Measurements from ENCODE around the gene LYPD6. TPM values are rescaled to one million over a fixed set of nuclear protein-coding genes. Genes with fewer than 3 reads are reported as not detected.

LYPD6 gene
- total and polyA plus RNA-seq, 5 donors, result 0.28 to 0.57 (median 0.48) TPM

DNA sequence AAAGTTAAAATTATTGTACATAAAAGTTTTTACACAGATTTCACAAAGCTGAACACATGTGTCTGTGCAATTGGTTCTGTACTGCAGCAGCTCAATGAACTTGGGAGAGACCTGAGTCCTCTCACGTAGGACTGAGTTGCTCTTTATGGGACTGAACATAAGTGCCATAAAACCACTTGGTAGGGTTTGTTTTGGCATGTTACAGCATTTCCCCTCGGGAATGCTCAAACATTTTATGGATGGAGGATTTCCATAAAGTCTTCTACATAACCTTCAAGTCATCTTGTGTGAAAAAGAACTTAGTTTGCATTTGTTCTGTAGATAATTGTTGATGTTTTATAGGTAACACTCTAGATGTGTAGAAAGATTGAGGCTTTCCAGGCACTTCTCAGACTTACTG, 15.9 kb downstream of the LYPD6 start:
- Histone ChIP-seq H3K4me3 (ENCODE audit: low read length) (no peak overlapping the region), H3K27me3 (ENCODE audit: control insufficient read depth, insufficient read depth) (no peaks in the 10 kb centered on the region), H3K9me3 (ENCODE audit: control insufficient read depth, low read length) (no peaks in the 10 kb centered on the region), H3K27ac (ENCODE audit: low read length) (no peak overlapping the region), H3K4me1 (ENCODE audit: control insufficient read depth, insufficient read depth, low read length) (no peaks in the 10 kb centered on the region)
- DNase-seq (no peak), ATAC-seq (no peak)
- intact Hi-C loops (cut with DNase I), result no loop called here
- WGBS, result 76% methylated on average over 2 of the region's 2 CpGs

- no peak for DNase-seq
- Histone ChIP-seq H3K4me3 (ENCODE audit: low read length) (no peak overlapping the region), H3K27me3 (ENCODE audit: control insufficient read depth, insufficient read depth) (no peaks in the 10 kb centered on the region), H3K9me3 (ENCODE audit: control insufficient read depth, low read length) (no peaks in the 10 kb centered on the region), H3K27ac (ENCODE audit: low read length) (no peak overlapping the region), H3K4me1 (ENCODE audit: control insufficient read depth, insufficient read depth, low read length) (no peaks in the 10 kb centered on the region)
- WGBS, result 94% methylated on average over 2 of the region's 2 CpGs
- no peak for ATAC-seq
- intact Hi-C loops (cut with DNase I), result no loop called here
Observed at GRCh38 chr2:149348291-149348690, 17.9 kb downstream of the LYPD6 start.

- no peaks in the 10 kb centered on the region for H3K4me1 ChIP-seq (ENCODE audit: control insufficient read depth, insufficient read depth, low read length)
- intact Hi-C loops (cut with DNase I), result no loop called here
- DNase-seq (no peak), ATAC-seq (no peak)
- no peak overlapping the region for H3K4me3 ChIP-seq (ENCODE audit: low read length)
- WGBS, result 79% methylated on average over 3 of the region's 3 CpGs
- no peaks in the 10 kb centered on the region for H3K9me3 ChIP-seq (ENCODE audit: control insufficient read depth, low read length)
- no peaks in the 10 kb centered on the region for H3K27me3 ChIP-seq (ENCODE audit: control insufficient read depth, insufficient read depth)
- no peak overlapping the region for H3K27ac ChIP-seq (ENCODE audit: low read length)
Observed at GRCh38 chr2:149353421-149353820, 23.0 kb downstream of the LYPD6 start.

DNA sequence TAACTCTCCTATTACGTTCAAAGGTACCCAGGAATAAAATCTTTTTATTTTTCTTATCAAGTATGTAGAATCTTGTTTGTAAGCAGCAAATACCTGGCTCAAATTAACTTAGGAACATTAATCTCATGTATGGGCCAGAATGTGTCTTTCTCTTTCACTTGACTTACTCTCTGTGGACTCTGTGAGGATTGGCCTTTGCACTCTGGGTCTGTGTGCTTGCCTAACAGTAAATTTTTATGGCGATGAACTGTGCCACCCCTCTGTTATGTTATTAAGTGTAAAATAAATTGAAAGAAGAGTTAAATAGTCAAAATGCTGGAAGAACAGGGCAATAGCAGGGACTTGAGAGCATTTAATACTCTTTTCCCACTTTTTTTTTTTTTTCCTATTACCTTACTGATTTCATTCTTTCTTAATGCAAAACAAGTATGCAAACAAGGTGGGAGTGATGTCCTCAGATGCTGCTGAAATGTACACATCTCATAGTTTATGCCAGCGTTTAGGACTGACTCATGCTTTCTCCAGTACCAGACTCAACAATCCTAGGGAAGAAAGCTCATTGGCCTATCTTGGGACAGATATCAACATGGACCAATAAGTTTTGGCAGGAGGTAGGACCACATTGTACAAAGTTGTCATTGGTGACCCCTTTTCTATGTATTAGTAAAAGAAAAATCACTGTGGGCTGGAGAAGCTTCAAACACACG, 25.5 kb downstream of the LYPD6 start:
- H3K4me3 ChIP-seq (ENCODE audit: low read length), result no peak overlapping the region
- no peaks in the 10 kb centered on the region for H3K27me3 ChIP-seq (ENCODE audit: control insufficient read depth, insufficient read depth)
- H3K4me1 ChIP-seq (ENCODE audit: control insufficient read depth, insufficient read depth, low read length), result no peaks in the 10 kb centered on the region
- DNase-seq (no peak), ATAC-seq (no peak)
- intact Hi-C loops (cut with DNase I), result no loop called here
- 88% methylated on average over 4 of the region's 4 CpGs for WGBS
- no peaks in the 10 kb centered on the region for H3K9me3 ChIP-seq (ENCODE audit: control insufficient read depth, low read length)
- no peak overlapping the region for H3K27ac ChIP-seq (ENCODE audit: low read length)

- intact Hi-C loops (cut with DNase I), result no loop called here
- no peaks in the 10 kb centered on the region for H3K27me3 ChIP-seq (ENCODE audit: control insufficient read depth, insufficient read depth)
- no peak overlapping the region for H3K27ac ChIP-seq (ENCODE audit: low read length)
- DNase-seq, result no peak
- ATAC-seq, result no peak
- H3K9me3 ChIP-seq (ENCODE audit: control insufficient read depth, low read length), result no peaks in the 10 kb centered on the region
- H3K4me3 ChIP-seq (ENCODE audit: low read length), result no peak overlapping the region
- H3K4me1 ChIP-seq (ENCODE audit: control insufficient read depth, insufficient read depth, low read length), result no peaks in the 10 kb centered on the region
Observed at GRCh38 chr2:149357058-149357457, 26.7 kb downstream of the LYPD6 start.

GRCh38 chr2:149360106-149360505, 29.7 kb downstream of the LYPD6 start:
- intact Hi-C loops (cut with DNase I), result no loop called here
- Histone ChIP-seq H3K27me3 (ENCODE audit: control insufficient read depth, insufficient read depth) (no peaks in the 10 kb centered on the region), H3K4me1 (ENCODE audit: control insufficient read depth, insufficient read depth, low read length) (no peaks in the 10 kb centered on the region), H3K4me3 (ENCODE audit: low read length) (no peak overlapping the region), H3K9me3 (ENCODE audit: control insufficient read depth, low read length) (no peaks in the 10 kb centered on the region), H3K27ac (ENCODE audit: low read length) (no peak overlapping the region)
- DNase-seq (no peak), ATAC-seq (no peak)
- WGBS, result 54% methylated on average over 1 of the region's 1 CpG

DNA sequence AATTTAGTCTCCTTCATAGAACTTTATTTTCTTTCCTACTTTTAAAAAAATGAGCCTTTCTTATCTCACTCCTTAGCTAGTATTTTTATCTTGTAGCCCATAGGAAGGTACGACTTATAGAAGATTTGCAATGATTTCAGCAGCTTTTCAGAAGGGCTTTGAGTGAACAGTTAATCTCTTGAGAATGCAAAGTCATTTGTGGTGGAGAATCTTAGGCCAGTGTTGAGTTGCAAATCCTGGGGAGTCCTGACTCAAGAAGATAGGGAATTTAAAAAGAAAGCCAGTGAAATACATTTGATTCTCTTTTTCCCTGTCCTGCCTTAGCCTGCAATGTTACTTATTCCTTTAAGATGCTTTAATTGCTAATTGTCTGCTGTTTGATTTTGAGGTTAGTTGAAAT, 33.6 kb downstream of the LYPD6 start:
- Histone ChIP-seq H3K4me3 (ENCODE audit: low read length) (no peak overlapping the region), H3K9me3 (ENCODE audit: control insufficient read depth, low read length) (no peaks in the 10 kb centered on the region), H3K27me3 (ENCODE audit: control insufficient read depth, insufficient read depth) (no peaks in the 10 kb centered on the region), H3K27ac (ENCODE audit: low read length) (no peak overlapping the region), H3K4me1 (ENCODE audit: control insufficient read depth, insufficient read depth, low read length) (no peaks in the 10 kb centered on the region)
- DNase-seq, result no peak
- intact Hi-C loops (cut with DNase I), result no loop called here
- no peak for ATAC-seq
- WGBS, result 58% methylated on average over 1 of the region's 1 CpG

DNA sequence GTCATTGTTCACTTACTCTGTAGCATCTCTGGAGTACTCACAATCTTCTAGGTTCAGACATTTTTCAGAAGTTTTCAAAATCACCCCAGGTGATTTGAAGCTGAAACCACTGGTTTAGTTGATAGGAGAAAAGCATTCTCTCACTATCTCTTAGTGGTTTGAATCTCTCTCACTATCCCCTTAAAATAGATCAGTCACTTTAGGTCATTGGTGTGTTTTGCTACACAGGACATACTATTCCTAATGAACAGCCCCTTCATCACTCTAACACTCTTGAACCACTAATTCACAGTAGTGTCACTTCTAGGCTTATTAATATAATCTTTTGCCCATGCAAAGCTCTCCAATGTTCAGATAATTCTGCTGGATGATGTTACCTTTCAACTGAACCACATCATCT, 34.5 kb downstream of the LYPD6 start:
- no peak overlapping the region for H3K27ac ChIP-seq (ENCODE audit: low read length)
- no peak overlapping the region for H3K4me3 ChIP-seq (ENCODE audit: low read length)
- DNase-seq (no peak), ATAC-seq (peak in 1 of 2 donors; percentile 84)
- no peaks in the 10 kb centered on the region for H3K9me3 ChIP-seq (ENCODE audit: control insufficient read depth, low read length)
- H3K4me1 ChIP-seq (ENCODE audit: control insufficient read depth, insufficient read depth, low read length), result no peaks in the 10 kb centered on the region
- no peaks in the 10 kb centered on the region for H3K27me3 ChIP-seq (ENCODE audit: control insufficient read depth, insufficient read depth)
- intact Hi-C loops (cut with DNase I), result no loop called here

DNA sequence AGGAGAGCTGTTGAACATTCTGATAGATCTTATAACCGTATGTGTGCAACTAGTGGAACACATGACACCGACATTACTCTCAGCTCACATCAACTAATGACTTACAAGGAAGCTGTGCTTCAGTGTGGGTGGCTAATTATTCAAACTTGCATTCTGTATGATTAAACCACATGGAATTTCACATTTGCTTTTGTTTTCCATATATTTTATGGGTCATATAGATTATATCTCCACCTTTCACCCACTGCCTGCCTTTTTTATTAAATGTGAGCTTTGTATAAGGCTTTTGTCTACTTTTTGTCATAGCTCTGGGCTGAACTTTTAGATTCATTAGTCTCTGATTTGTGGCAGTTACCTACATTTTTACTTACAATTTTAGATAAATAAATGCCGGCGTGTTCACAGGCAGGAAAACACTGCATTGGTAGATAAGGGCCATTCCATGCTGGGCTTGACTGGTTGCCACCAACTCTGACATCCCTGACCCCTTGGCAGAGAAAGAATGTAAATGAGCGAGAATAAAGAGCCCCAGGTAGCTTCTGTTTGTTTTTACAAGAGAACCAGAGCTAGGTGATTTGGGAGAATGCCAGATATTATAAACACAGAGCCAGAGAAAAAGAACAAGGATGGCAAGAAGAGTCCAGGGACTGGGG, 35.7 kb downstream of the LYPD6 start:
- Histone ChIP-seq H3K27me3 (ENCODE audit: control insufficient read depth, insufficient read depth) (no peaks in the 10 kb centered on the region), H3K4me1 (ENCODE audit: control insufficient read depth, insufficient read depth, low read length) (no peaks in the 10 kb centered on the region), H3K9me3 (ENCODE audit: control insufficient read depth, low read length) (no peaks in the 10 kb centered on the region), H3K4me3 (ENCODE audit: low read length) (no peak overlapping the region), H3K27ac (ENCODE audit: low read length) (no peak overlapping the region)
- WGBS, result 45% methylated on average over 5 of the region's 5 CpGs
- no peak for ATAC-seq
- DNase-seq, result no peak
- intact Hi-C loops (cut with DNase I), result no loop called here

DNA sequence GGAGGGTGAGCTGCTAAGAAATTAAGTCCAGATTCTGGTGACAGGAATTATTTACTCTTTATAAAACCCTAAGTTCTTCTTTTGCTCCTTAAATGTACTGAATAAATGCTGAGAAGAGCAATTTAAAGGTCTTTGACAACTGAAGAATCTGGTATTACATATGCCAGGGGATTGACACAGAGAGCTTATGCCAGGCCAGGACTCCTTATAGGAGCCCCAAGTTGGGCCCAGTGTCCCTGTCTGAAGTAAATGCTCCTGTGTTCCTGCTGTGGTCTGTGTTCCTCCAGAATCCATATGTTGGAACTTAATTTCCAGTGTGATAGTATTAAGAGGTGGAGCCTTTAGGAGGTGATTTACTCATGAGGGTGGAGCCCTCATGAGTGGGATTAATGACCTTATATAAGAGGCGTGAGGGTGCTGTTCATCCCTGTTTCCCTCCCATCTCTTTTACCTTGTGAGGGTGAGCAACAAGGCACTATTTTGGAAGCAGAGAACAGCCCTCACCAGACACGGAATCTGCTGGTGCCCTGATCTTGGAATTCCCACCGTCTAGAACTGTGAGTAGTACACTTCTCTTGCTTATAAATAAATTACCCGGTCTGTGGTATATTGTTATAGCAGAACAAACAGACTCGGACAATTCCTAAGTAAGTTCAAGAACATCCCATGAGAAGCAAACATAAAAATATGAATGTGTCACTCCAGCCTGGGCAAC, 39.8 kb downstream of the LYPD6 start:
- Histone ChIP-seq H3K9me3 (ENCODE audit: control insufficient read depth, low read length) (no peaks in the 10 kb centered on the region), H3K4me1 (ENCODE audit: control insufficient read depth, insufficient read depth, low read length) (no peaks in the 10 kb centered on the region), H3K27me3 (ENCODE audit: control insufficient read depth, insufficient read depth) (no peaks in the 10 kb centered on the region), H3K4me3 (ENCODE audit: low read length) (no peak overlapping the region), H3K27ac (ENCODE audit: low read length) (no peak overlapping the region)
- 92% methylated on average over 5 of the region's 5 CpGs for WGBS
- ATAC-seq (no peak), DNase-seq (no peak)
- intact Hi-C loops (cut with DNase I), result no loop called here

GRCh38 chr2:149371476-149371875, 41.1 kb downstream of the LYPD6 start:
- 82% methylated on average over 6 of the region's 6 CpGs for WGBS
- Histone ChIP-seq H3K27me3 (ENCODE audit: control insufficient read depth, insufficient read depth) (no peaks in the 10 kb centered on the region), H3K4me3 (ENCODE audit: low read length) (no peak overlapping the region), H3K4me1 (ENCODE audit: control insufficient read depth, insufficient read depth, low read length) (no peaks in the 10 kb centered on the region), H3K27ac (ENCODE audit: low read length) (no peak overlapping the region), H3K9me3 (ENCODE audit: control insufficient read depth, low read length) (no peaks in the 10 kb centered on the region)
- no peak for ATAC-seq
- DNase-seq, result no peak
- intact Hi-C loops (cut with DNase I), result no loop called here
